ENCODE data around the gene ITIH3.

- TF ChIP-seq CTCF (IDR thresholded peaks at IDR 0.05) (no peak), EP300 (IDR thresholded peaks at IDR 0.05) (no peak)
Observed at GRCh38 chr3:52830535-52831258, 36.1 kb downstream of the ITIH3 start, which contains the start of gene ITIH4.

Data from ovary (tissue), 3 donors.